NCI-H1417 (cell line): Measurements from ENCODE around the gene FOXC2.

Source experiments
- DNase-seq, 3 experiments: peaks; one replicate each; lab custom pipeline; 2025; lab: John Stamatoyannopoulos, UW

The FOXC2 gene

DNA sequence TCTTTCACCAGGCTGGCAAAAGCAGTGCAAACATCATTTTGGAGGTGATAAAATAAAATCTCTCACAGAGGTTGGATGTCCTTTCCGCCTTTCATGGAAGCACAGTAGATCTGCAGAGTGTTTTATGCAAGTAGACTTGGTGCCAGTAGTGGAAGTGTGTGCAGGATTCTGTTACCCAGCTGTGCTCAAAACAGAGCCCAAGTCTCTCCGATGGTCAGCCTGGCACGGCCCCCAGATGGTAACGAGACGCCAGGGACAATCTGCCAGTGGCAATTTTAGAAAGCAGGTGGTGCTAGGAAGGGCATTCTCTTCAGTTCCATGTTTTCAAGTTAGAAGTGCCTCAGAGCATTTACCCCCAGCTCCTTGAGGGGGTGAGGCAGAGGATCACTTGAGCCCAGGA is 10.1 kb upstream of the FOXC2 start:
- peak in 1 of 3 experiments; percentile 23 for DNase-seq

DNA sequence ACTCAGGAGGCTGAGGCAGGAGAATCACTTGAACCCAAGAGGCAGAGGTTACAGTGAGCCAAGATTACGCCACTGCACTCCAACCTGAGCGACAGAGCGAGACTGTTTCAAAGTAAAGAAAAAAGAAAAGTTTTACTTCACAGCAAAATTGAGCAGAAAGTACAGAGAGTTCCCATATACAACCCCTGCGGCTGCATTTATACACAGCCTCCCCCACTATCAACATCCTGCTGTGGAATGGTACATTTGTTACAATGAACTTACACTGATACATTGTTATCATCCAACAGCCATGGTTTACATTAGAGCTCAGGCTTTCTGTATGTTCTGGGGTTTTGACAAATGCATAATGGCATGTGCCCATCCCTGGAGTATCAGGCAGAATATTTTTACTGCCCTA is 9.0 kb upstream of the FOXC2 start:
- no peak for DNase-seq

DNA sequence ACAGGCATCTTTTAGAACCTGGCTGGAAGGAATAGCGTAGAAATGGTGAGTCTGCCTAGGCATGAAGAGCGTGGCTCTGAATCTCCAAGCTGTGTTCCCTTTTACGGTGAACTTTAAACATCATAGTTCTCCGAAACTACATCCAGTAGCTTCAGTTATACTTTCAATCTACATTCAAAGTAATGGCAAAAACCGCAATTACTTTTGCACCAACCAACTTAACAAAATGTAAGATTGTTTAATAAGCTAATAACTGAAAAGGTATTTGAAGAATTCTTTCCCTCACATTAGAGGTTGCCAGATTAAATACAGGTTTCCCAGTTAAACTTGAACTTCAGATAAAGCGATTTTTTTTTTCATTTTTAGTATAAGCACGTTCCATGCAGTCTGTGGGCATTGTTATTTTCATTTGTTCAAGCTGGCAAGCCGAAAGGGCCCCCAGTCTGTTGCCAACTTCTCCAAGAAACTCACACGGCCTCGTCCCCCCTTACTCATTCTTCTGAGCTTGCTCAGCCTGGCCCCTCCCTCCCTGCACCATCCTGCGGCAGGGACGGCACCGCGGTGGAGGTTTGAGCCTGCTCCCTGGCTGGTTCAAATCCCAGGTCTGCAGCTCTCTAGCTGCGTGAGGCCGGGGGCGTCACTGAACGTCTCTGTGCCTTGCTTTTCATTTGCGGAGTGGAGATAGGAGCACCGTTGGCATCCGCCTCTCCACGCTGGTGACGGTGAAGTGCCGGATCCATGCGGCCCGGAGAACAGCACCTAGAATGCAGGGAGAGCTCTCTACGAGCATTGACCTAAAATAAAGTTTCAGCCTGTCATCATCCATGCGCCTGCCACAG is 8.1 kb upstream of the FOXC2 start:
- no peak for DNase-seq

DNA sequence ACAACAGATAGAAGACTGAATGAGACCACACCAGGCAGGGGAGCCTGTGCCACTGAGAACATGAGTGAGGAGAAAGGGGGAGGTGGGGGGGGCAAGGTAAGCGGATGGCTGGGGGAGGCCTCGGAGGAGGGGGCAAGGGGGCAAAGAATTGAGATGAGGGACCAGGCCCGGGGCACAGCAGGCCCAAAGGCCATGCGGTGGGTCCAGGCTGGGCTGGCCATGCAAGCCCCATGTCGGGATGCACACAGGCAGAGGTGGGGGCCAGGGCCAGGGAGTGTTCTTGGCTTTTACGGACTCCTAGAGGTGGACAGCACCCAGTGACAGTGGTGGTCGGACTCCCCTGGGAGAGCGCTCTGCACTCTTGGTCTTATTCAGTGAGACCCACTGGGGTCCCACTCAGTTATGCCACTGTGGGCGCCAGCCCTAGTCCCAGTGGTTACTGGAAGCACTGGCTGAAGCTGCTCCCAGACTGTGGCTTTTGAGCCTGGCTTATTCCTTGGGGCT is 6.8 kb upstream of the FOXC2 start:
- DNase-seq, result no peak

DNA sequence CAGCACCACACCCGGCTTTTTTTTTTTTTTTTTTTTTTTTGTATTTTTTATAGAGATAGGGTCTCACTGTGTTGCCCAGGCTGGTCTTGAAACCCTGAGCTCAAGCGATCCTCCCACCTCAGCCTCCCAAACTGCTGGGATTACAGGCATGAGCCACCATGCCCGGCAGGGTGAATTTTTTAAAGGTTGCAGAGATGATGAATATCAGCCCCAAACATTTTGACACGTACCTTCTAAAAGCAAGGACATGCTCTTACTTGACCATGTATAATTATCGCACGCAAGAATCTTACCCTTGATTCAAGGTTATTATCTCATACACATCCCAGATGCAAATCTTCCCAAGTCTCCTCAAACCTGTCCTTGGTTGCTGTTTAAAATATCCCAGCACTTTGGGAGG is 4.3 kb upstream of the FOXC2 start:
- DNase-seq, result no peak

DNA sequence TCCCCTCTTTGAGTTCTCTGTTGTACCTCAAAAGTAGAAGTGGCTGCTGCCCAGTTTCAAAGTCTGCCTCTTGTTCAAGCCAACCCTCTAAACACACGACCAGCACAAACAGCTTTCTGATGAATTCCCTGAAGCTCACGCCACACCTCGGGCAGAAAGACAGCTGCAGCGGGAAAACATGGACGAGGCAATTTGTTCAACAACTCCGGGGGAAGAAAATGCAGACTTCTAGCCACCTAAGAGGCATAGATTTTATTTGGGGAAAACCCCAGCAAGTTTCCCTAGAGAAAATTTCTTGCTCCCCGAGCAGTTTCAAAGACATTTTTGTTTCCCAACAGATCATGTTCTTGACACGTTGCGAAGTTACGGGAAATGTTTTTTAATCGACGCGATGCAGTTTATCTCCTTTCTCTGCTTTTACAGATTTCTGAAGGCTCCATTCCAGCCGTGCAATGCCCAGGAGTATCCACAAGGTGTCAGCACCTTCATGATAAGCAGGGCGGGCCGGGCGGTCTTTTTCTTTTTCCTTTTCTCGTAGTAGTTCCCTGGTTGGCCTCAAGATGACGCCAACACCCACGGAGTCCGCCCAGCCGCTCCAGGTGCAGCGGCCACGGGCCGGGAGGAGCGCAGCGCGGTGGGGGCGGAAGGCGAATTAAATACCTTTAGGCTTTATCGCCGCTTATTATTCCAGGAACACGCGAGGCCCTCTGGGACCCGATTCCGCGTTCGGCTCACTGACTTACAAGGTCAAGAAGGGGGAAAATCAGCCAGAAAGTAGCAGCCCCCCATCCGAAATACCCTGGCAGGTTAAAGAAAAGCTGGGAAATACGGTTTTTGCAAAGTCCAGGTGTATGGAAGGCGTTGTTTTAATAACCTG is 2.9 kb upstream of the FOXC2 start:
- DNase-seq, result peak; percentile 69 to 93 (median 76)

DNA sequence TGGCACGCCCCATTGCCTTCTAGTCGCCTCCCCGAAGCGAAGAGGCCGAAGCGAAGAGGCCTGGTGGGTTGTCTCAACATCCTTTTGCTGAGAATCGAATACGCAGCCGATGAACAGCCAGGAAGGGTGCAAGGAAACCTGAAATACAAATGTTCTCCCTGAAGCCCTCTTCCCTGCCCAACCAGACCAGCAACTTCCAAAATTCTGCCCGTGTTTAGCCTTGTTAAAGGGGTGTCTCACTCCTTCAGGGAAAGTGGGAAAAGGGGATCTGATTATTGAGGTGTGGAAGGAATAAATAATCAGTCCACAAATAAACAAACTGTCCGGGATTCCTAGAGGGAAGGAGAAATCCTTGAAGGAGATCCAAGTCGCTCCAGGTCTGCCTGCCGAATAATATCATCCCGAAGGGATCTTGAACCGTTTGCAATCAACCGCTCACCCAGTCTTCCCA is 1.4 kb upstream of the FOXC2 start:
- no peak for DNase-seq

DNA sequence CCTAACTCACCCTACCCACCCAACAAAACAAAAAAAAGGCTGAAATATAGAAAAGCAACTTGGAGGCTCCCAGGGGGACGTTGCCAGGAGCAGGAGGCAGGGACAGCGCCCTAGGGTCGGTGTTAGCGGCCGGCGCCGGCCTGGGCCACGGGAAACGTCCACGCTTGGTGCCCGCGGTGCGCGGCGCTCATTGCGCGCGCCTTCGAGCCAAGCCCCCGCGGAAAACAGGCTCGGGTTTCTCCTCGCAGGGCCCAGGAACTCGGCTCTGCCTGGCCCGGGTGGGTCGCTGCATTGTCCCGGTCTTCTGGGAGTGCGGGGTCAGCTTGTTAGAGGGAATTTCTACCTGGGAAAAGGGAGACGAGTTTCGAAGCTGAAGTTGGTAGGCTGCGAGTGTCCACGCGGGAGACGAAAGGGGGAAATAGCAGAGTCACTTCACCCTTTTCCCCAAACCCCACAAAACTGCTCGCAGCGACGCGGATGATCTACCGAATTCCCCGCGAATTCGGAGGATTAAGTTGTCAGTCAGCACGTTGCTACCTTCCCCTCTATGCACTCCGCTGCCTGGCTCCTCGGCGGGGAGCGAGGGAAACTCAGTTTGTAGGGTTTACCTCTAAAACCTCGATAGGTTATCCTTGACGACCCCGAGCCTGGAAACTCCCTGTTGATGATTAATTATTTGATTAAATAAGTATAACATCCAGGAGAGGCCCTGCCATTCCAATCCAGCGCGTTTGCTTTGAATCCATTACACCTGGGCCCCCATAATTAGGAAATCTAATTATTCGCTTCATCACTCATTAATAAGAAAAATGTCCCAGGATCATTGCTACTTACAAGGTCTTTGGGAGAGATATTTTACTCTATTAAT is 751 bp upstream of the FOXC2 start:
- no peak for DNase-seq

DNA sequence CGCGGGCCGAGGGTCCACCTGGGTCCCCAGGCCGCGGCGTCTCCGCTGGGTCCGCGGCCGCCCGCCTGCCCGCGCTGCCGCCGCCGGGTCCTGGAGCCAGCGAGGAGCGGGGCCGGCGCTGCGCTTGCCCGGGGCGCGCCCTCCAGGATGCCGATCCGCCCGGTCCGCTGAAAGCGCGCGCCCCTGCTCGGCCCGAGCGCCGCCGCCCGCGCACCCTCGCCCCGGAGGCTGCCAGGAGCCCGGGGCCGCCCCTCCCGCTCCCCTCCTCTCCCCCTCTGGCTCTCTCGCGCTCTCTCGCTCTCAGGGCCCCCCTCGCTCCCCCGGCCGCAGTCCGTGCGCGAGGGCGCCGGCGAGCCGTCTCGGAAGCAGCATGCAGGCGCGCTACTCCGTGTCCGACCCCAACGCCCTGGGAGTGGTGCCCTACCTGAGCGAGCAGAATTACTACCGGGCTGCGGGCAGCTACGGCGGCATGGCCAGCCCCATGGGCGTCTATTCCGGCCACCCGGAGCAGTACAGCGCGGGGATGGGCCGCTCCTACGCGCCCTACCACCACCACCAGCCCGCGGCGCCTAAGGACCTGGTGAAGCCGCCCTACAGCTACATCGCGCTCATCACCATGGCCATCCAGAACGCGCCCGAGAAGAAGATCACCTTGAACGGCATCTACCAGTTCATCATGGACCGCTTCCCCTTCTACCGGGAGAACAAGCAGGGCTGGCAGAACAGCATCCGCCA is 504 bp downstream of the FOXC2 start:
- no peak for DNase-seq

DNA sequence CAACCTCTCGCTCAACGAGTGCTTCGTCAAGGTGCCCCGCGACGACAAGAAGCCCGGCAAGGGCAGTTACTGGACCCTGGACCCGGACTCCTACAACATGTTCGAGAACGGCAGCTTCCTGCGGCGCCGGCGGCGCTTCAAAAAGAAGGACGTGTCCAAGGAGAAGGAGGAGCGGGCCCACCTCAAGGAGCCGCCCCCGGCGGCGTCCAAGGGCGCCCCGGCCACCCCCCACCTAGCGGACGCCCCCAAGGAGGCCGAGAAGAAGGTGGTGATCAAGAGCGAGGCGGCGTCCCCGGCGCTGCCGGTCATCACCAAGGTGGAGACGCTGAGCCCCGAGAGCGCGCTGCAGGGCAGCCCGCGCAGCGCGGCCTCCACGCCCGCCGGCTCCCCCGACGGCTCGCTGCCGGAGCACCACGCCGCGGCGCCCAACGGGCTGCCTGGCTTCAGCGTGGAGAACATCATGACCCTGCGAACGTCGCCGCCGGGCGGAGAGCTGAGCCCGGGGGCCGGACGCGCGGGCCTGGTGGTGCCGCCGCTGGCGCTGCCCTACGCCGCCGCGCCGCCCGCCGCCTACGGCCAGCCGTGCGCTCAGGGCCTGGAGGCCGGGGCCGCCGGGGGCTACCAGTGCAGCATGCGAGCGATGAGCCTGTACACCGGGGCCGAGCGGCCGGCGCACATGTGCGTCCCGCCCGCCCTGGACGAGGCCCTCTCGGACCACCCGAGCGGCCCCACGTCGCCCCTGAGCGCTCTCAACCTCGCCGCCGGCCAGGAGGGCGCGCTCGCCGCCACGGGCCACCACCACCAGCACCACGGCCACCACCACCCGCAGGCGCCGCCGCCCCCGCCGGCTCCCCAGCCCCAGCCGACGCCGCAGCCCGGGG is 1.3 kb downstream of the FOXC2 start:
- DNase-seq, result no peak

DNA sequence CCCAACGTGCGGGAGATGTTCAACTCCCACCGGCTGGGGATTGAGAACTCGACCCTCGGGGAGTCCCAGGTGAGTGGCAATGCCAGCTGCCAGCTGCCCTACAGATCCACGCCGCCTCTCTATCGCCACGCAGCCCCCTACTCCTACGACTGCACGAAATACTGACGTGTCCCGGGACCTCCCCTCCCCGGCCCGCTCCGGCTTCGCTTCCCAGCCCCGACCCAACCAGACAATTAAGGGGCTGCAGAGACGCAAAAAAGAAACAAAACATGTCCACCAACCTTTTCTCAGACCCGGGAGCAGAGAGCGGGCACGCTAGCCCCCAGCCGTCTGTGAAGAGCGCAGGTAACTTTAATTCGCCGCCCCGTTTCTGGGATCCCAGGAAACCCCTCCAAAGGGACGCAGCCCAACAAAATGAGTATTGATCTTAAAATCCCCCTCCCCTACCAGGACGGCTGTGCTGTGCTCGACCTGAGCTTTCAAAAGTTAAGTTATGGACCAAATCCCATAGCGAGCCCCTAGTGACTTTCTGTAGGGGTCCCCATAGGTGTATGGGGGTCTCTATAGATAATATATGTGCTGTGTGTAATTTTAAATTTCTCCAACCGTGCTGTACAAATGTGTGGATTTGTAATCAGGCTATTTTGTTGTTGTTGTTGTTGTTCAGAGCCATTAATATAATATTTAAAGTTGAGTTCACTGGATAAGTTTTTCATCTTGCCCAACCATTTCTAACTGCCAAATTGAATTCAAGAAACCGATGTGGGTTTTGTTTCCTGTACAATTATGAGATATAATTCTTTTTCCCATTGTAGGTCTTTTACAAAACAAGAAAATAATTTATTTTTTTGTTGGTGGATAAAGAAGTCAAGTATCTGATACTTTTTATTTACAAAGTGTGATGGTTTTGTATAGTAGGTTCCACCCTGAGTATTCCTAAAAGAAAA is 2.3 kb downstream of the FOXC2 start:
- DNase-seq, result no peak

DNA sequence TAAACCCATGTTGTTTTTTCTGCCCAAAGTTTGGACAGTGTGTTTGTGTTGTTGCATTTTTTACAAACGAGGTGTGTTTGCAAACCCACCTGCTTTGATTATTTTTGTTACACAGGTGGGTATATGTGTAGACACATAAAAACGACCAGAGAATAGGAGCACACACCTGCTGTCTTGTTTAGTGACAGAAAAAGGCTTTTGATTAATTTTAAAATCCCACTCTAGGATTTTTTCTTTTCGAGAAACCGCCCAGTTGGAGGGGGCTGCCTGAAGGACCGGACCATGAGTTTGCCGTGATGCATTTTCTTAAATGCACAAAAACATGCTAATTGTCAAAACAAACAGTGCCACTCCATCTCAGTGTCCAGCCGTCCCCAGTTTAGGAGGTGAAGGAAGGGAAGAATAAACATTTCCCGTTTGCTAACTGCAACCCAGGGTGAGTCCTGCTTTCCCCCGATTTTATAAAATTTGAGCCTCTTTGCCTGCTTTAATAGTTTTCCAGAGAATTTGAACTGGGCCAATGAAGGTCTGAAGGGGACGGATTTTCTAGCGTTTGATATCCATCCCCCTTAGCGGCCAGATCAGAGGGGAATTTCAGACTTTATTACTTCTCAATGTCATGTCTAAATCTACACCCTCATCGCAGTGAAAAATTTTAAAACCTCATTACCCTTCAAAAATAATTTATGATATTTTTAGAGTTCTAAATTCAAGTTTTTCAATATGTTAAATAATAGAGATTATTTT is 3.2 kb downstream of the FOXC2 start:
- no peak for DNase-seq

DNA sequence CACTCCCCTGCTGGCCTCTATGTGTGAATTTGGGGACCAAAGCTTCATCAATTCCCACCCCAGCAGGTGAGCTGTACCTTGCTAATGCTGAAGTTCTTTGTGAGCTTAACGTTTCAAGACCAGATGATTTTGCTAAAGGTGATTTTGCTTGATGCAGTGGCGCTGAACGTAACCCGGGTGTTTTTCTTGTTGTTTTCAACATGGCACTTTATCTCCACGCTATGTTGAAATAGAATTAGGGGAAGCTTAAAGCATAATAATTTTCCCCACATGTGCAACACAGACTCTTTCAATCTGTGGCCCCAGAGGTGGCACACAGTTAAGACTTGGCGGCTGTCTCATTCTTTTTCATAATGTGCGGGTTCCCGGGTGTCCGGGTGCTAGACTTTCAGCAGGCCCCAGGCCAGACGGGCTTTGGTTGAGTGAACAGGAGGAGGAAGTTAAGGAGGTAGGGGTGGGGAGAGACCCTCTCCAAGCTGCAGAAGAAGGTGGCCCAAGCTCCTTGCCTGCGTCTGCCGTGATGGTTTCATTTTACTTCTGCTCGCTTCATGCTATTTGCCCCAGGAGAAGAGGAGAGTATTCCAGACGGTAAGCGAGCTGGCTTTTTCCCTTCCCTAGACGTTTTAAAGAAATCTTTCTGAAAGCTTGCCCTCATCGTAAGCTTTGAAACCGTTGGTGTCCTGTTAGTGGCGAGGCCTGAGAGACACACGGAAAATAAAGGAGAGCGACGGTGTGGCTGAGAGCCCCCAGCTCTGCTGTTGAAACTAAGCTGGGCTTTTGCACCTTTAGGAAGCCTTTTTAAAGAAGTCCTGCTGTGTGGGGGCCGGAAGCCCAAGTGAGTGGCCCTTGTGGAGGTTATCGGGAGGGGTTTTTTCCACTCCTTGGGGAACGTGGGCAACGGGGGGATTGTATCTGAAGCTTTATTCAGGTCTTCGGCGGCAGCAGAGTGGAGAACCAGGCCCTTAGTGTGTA is 4.2 kb downstream of the FOXC2 start:
- no peak for DNase-seq

DNA sequence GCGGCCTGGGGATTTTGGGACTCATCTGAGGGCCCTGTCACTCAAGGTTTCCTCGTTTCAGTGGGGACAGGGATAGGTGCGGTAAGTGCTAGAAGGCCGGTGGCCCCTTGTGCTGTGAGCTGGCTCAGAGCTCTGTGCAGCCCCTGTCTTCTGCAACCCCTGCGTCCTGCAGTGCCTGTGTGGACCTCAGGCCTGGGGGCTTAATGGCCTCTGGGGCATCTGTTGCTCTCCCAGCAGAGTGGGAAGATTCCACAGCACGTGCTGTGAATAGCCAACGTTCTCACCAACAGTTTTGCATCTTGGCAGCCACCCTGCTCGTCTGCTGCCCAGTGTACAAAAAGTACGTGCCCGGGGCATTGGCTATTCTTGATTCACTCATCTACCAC is 4.9 kb downstream of the FOXC2 start:
- DNase-seq, result no peak

DNA sequence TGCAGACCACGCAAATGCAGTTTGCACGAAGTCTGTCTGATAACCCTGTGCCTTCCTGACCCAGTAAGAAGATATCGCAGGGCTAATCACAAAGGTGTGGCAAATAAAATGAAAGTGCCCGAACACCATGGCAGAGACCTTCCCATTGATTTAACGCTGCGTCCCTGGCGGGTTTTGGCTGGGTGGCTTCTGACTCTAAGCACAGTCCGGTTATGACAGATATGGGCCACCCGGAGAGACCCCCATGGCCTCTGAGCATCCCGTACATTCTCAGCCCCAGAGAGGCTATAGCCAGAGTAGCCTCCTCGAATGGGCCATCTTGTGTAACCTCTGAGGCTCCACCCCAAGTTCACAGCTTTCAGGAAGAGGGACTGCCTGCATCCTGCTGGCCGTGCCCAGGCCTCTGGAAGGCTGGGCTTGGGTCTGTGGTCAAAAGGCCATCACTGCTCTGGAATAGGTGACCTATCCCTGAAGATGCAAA is 5.5 kb downstream of the FOXC2 start:
- DNase-seq, result no peak

DNA sequence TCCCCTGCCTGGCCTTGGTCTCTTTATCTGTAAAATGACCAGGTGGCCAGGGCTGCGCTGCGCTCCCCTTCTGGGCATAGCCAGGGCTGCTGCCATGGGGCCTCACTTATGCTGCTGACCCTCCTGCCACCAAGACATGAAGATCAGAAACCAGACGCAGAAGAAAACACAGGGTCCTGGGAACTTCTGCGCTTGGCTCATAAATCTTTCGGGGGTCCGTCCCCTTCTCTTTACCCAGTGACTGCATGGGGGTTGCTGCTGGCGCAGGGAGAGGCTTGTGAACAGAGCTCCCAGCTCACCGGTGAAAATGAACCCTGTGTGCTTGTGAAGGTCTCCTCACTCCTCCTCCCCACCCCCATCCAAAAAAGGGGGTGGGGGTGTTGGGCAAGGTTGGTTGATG is 6.0 kb downstream of the FOXC2 start:
- no peak for DNase-seq

DNA sequence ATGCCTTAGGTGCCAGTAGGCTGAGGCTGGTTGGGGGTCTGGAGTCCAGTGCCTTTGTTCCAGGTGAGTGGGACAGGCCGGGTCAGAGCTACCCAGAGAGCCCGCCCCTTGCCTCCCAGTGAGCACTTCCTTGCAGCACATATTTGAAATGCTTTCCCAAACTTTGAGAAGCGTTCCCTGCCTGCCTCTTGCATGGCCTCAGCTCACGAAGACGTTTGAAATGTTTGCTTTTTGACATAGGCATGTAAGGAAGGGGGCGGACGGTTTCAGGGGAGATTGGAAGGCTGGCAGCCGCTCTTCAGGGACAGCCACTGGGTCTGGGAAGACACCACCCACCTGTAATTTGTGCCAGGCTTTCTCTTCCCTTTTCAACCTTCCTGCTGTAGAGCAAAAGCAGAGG is 6.6 kb downstream of the FOXC2 start:
- DNase-seq, result no peak
